Measurements from ENCODE around the gene SAMD11. TPM values are rescaled to one million over a fixed set of nuclear protein-coding genes. Genes with fewer than 3 reads are reported as not detected.

SAMD11 gene
- total and polyA plus RNA-seq, 2 of the 13 experiments (the other 11 are each of a cell fraction or from before 2014, with no cell fraction given): 0.11 TPM; not detected in 1

DNA sequence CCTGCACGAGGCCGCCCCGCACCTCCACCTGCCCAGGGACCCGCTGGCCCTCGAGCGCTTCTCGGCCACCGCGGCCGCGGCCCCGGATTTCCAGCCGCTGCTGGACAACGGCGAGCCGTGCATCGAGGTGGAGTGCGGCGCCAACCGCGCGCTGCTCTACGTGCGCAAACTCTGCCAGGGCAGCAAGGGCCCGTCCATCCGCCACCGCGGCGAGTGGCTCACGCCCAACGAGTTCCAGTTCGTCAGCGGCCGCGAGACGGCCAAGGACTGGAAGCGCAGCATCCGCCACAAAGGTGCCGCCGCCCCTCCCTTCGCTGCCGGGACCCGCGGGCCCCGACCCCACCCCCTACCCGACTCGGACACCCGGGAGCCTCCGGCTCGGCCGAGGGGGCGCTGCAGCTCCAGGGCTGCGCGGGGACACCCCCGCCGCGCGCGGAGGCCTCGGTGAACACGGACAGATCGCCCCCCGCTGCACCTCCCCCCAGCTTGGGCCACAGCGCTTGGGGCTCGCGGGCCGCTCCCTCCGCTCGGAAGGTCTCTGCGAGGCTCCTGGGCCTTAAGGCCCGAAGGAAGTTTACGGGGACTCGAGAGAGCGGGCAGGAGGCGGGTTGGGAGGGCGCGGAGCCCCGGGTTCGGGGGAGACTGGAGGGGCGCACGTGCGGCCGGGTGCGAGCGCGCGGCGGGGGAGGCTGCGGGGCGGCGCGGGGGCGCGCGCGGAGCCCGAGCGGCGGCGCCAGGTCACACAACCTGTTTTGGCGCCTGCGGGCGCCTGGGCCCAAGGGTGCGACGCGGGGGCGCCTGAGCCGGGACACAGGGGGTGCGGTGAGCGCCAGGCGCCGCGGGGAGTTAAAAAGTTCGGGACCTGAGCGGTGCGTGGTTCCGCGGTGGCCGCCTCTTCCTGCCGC lies 1.2 kb downstream of the SAMD11 start (continued):
- TF ChIP-seq ZNF513 (CRISPR knock-in tag; conservative IDR thresholded peaks at IDR 0.05) (no peak), RFX5 (IDR thresholded peaks at IDR 0.05; ENCODE audit: low read depth, low read length) (no peak), ZNF235 (CRISPR knock-in tag; IDR thresholded peaks at IDR 0.05; ENCODE audit: borderline replicate concordance) (no peak), ZNF224 (CRISPR knock-in tag; IDR thresholded peaks at IDR 0.05) (no peak), ZFP1 (CRISPR knock-in tag; IDR thresholded peaks at IDR 0.05) (no peak), EEA1 (CRISPR knock-in tag; IDR thresholded peaks at IDR 0.05; ENCODE audit: borderline replicate concordance) (no peak), EZH2 (conservative IDR thresholded peaks at IDR 0.05; ENCODE audit: low read depth, low read length) (peak; percentile 47; the same call in 1 of the 2 replicates), PBX3 (CRISPR knock-in tag; IDR thresholded peaks at IDR 0.05; ENCODE audit: borderline replicate concordance) (no peak), ZNF670 (CRISPR knock-in tag; IDR thresholded peaks at IDR 0.05; ENCODE audit: borderline replicate concordance) (no peak), ZNF839 (CRISPR knock-in tag; IDR thresholded peaks at IDR 0.05; ENCODE audit: borderline replicate concordance) (no peak), SOX5 (CRISPR knock-in tag; IDR thresholded peaks at IDR 0.05; ENCODE audit: borderline replicate concordance) (no peak), HNF4A (CRISPR knock-in tag; IDR thresholded peaks at IDR 0.05) (no peak), ZNF703 (CRISPR knock-in tag; IDR thresholded peaks at IDR 0.05; ENCODE audit: borderline replicate concordance) (no peak), GATA4 (IDR thresholded peaks at IDR 0.05; ENCODE audit: borderline replicate concordance, low read depth) (no peak), CEBPG (CRISPR knock-in tag; IDR thresholded peaks at IDR 0.05) (no peak), RBFOX2 (IDR thresholded peaks at IDR 0.05; ENCODE audit: low read depth, low read length) (no peak), FOXO1 (CRISPR knock-in tag; IDR thresholded peaks at IDR 0.05) (no peak), ZNF749 (CRISPR knock-in tag; IDR thresholded peaks at IDR 0.05; ENCODE audit: borderline replicate concordance) (0 out of 2 replicates have a peak, but pooled peaks have one; percentile 37), ZNF800 (CRISPR knock-in tag; IDR thresholded peaks at IDR 0.05) (peak; percentile 97), ZNF597 (CRISPR knock-in tag; IDR thresholded peaks at IDR 0.05) (no peak)

Measured in HepG2 (cell line).